Measurements from ENCODE around the gene ARRB1. TPM values are rescaled to one million over a fixed set of nuclear protein-coding genes. Genes with fewer than 3 reads are reported as not detected.

ARRB1 gene
- total RNA-seq, 1 donor from 2014 or later: 14.1 TPM

DNA sequence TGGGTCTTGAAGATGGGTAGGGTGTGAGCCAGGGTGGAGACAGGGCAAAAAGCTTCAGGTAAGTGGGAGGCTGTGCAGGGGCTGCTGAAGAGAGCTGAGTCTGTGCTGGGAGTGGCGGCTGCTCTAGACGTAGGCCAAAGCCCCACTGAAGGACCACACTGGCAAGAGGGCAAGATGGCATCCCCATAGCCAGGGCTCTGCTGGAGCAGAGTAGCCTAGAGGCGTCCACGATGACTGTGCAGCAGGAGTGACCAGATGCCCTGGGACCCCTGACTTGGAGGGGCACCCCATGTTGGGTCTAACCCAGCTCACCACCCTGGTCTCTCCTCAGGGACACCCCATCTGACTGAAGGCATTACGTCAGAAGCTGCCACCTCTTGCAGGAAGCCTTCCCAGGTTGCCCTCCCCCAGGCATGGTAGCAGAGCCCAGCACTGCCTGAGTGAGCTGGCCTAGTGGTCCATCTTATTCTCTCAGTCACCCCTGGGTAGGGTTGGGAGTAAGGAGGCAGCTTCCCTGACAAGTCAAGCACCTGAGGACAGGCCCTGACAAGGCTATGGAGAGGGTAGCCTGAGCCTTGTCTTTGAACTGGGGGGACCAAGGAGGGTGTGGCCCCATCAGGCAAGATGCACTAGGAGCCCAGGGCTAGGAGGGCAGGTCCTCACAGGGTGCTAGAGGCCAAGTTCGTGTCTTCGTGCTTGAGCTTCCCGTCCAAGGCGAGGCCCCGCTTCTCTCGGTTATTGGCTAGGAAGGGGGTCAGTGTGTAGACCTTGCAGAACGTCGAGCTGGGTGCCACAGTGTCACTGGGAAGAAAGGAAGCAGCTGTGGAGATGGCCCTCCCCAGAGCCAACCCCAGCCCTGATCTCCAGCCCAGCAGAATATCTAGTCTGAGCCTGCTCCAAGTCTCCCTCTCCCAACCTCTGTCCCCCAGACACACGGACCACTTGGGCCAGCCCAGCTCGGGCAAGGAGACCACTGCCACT lies 77.8 kb downstream of the ARRB1 start:
- DNase-seq: no peak

DNA sequence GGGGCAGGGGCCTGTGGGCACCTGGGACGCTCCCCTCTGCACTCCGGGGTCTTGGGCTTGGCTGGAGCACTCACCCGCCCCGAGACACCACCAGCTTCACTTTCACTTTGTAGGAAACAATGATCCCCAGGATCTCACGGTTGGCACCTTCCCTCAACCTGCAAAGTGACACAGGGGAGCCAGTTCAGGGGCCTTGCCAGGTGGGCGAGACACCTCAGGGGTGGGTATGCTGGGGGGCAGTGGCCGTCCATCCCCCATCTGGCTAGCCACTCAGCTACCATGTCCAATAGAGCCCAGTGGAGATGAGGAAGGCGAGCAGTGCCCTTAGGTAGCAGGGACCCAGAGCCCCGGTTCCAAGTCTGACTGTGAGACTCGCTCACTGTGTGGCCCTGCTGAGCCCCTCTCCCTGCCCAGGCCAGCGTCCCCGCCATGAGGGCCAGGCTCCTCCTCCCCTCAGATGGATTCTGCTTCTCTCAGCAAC lies 78.6 kb downstream of the ARRB1 start:
- DNase-seq: no peak

- DNase-seq: no peak
Measured at GRCh38 chr11:75272391-75272790, 79.1 kb downstream of the ARRB1 start.

DNA sequence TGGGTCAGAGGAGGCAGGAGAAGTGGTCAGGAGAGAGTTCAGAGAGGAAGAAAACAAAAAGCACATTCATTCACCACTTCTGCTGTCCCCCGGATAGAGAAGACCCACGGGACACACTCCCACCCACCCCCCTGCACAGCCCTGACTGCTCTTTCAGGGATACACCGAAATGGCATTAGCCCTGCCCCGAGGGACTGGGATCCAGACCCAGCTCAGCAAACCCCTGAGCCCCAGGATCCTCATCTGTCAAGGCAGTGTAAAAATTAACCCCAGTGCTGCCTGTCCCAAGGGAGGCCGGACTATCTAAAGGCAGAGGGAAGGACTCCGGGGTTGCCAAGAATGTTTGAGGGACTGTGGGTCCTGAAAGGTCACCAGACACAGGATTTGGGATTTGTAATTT lies 79.7 kb downstream of the ARRB1 start:
- no peak for DNase-seq

GRCh38 chr11:75270896-75271418 lies 80.5 kb downstream of the ARRB1 start:
- peak; percentile 43 for DNase-seq

GRCh38 chr11:75269896-75270295 lies 81.6 kb downstream of the ARRB1 start:
- DNase-seq: no peak

DNA sequence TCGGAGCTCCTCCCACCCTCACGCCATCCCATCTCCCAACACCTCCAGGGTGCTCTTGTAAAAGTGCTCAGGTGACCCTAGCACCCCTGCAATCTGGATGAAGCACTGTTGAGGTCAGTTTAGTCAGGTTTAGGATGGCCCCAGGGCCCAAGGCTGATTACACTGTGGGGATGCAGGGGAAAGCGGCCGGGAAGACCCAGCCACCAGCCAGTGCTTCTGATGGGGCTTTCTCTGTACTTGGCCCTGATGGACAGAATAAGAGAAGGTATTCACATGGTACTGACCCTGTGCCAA lies 82.1 kb downstream of the ARRB1 start:
- no peak for DNase-seq

GRCh38 chr11:75268626-75269366 lies 82.7 kb downstream of the ARRB1 start:
- DNase-seq: no peak

- no peak for DNase-seq
Measured at GRCh38 chr11:75267171-75267970, 84.1 kb downstream of the ARRB1 start.

- no peak for DNase-seq
Measured at GRCh38 chr11:75265851-75266531, 85.5 kb downstream of the ARRB1 start.

GRCh38 chr11:75264971-75265370 lies 86.5 kb downstream of the ARRB1 start:
- DNase-seq: no peak

DNA sequence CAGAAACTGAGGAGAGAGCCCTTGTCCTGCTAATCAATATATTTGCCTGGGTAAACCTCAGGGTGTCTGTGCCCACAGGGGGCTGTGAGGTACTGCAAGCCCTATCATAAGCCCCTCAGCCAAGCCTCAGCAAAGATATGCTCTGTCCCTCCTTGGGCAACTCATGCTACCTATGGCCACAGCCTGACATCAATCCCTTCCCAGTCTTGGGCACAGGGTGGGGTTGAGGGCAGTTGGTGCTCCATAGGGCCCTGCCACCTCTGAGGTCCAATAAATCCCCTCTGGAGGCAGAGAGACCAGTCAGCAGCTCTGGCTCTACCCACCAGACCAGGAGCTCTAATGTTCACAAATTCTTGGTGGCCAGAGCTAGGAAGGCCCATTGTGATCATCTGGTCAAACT lies 87.1 kb downstream of the ARRB1 start:
- no peak for DNase-seq

DNA sequence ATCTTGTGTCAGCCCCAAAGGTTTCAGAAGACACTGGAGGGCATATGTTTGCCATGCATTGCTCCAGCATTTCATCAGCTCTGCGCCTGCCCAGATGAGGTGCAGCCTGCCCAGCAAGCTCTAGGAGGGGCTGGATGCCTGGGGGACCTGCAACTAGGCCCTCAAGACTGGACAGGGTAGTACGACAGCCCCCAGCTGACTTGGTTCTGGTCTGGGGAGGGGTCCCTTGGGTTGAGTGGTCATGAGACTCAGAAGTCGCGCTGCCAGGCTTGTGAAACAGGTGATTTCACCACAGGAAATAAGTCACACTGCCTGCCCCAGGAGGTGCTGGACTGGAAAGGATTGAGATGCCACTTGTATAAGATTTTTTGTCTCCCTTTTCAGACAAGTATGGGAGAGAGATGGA lies 87.5 kb downstream of the ARRB1 start:
- no peak for DNase-seq

DNA sequence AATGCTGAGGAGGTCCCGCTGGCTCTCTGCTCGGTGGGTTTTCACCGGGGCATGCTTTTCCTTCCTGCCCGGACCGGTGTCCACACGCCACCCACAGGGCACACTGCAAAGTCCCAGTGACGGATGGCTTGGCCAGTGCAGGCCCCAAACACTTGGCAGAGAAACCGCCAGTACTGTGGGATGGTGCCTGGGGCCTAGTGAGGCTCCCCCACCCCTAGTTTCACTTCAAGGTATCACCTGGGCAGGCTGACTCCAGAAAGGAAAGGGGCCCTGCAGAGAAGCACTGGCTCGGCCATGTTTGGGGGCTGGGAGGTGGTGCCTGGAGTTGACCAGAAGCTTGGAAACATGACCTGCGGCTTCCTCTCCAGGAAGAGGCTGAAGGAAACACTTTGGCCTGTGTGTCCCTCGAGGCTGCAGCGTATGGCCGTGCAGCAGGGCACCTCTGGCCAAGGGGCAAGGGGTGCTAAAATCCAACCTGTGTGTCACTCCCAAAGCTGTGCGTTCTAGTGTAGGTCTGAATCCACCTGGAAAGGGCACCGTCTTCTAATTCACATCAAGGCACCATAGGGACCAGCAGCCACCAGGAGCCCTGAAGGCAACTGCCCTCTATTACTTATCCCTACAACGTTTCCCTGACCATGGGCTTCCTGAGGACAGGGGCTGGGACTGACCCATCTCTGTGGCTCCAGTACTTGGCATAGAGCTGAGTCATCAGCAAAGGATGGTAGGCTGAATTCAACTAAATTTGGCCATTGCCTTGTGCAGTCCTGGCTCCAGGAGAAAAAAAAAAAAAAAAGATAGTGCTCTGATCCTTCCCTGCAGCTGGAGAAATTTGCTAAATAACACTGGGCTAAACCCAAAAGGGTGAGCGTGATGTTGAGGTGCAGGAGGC lies 88.3 kb downstream of the ARRB1 start:
- no peak for DNase-seq

- no peak for DNase-seq
Measured at GRCh38 chr11:75262436-75262835, 89.0 kb downstream of the ARRB1 start.

GRCh38 chr11:75261902-75262361 lies 89.5 kb downstream of the ARRB1 start:
- DNase-seq: no peak

GRCh38 chr11:75260396-75261170 lies 90.9 kb downstream of the ARRB1 start:
- no peak for DNase-seq

GRCh38 chr11:75254326-75254725 lies 97.1 kb downstream of the ARRB1 start:
- DNase-seq: no peak

GRCh38 chr11:75249704-75250103 lies 101.8 kb downstream of the ARRB1 start:
- DNase-seq: no peak

DNA sequence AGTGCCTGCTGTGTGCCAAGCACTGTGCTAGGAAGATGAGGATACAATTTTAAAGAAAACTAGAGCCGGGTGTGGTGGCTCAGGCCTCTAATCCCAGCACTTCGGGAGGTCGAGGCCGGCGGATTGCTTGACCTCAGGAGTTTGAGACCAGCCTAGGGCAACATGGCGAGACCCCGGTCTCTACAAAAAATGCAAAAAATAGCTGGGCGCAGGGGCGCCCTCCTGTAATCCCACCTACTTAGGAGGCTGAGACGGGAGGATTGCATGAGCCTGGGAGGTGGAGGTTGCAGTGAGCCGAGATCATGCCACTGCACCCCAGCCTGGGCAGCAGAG lies 102.6 kb downstream of the ARRB1 start:
- no peak for DNase-seq

Data from tongue (tissue), 2 donors.